HEK293 (cell line): ENCODE measurements around the gene TLE3.

ENCODE experiments used
- FEZF1 ChIP-seq: fragments of 450-650 bp; formaldehyde crosslinking; IDR thresholded peaks from 2 replicates; pipeline ENCODE4 v1.5.1; 2016; ENCODE audit warnings: missing biosample characterization, missing genetic modification characterization
- KLF1 ChIP-seq: fragments of 450-650 bp; formaldehyde crosslinking; IDR thresholded peaks from 2 replicates; pipeline ENCODE4 v1.5.1; 2016; ENCODE audit warnings: missing biosample characterization, missing genetic modification characterization
- KLF10 ChIP-seq: fragments of 450-650 bp; IDR thresholded peaks from 2 replicates; pipeline ENCODE4 v1.5.1; 2018; ENCODE audit warnings: missing biosample characterization, mild to moderate bottlenecking, missing genetic modification characterization
- KLF16 ChIP-seq: fragments of 450-650 bp; formaldehyde crosslinking; IDR thresholded peaks from 2 replicates; pipeline ENCODE4 v1.5.1; 2017; ENCODE audit warnings: missing biosample characterization, missing genetic modification characterization
- KLF17 ChIP-seq: fragments of 450-650 bp; formaldehyde crosslinking; IDR thresholded peaks from 2 replicates; pipeline ENCODE4 v1.5.1; 2016; ENCODE audit warnings: missing biosample characterization, missing genetic modification characterization
- PRDM2 ChIP-seq: fragments of 450-650 bp; formaldehyde crosslinking; IDR thresholded peaks from 2 replicates; pipeline ENCODE4 v1.5.1; 2016; ENCODE audit warnings: missing biosample characterization, missing genetic modification characterization, borderline replicate concordance
- PRDM6 ChIP-seq: fragments of 450-650 bp; formaldehyde crosslinking; IDR thresholded peaks from 2 replicates; pipeline ENCODE4 v1.5.1; 2017; ENCODE audit warnings: missing biosample characterization, missing genetic modification characterization
- SP2 ChIP-seq: fragments of 450-650 bp; formaldehyde crosslinking; IDR thresholded peaks from 2 replicates; pipeline ENCODE4 v1.5.1; 2016; ENCODE audit warnings: missing biosample characterization, missing genetic modification characterization
- SP7 ChIP-seq: fragments of 450-650 bp; formaldehyde crosslinking; IDR thresholded peaks from 2 replicates; pipeline ENCODE4 v1.5.1; 2016; ENCODE audit warnings: missing biosample characterization, missing genetic modification characterization
- WT1 ChIP-seq: fragments of 450-650 bp; formaldehyde crosslinking; IDR thresholded peaks from 2 replicates; pipeline ENCODE4 v1.5.1; 2016; ENCODE audit warnings: missing biosample characterization, missing genetic modification characterization
- ZFP69B ChIP-seq: fragments of 450-650 bp; formaldehyde crosslinking; IDR thresholded peaks from 2 replicates; pipeline ENCODE4 v1.5.1; 2016; ENCODE audit warnings: missing biosample characterization, missing genetic modification characterization
- ZNF121 ChIP-seq: fragments of 450-650 bp; formaldehyde crosslinking; IDR thresholded peaks from 2 replicates; pipeline ENCODE4 v1.5.1; 2016; ENCODE audit warnings: missing biosample characterization, missing genetic modification characterization
- ZNF132 ChIP-seq: fragments of 450-650 bp; formaldehyde crosslinking; IDR thresholded peaks from 2 replicates; pipeline ENCODE4 v1.5.1; 2017; ENCODE audit warnings: missing biosample characterization, missing genetic modification characterization, borderline replicate concordance
- ZNF174 ChIP-seq: fragments of 450-650 bp; formaldehyde crosslinking; IDR thresholded peaks from 2 replicates; pipeline ENCODE4 v1.5.0; 2017; ENCODE audit warnings: missing biosample characterization, mild to moderate bottlenecking, missing genetic modification characterization
- ZNF18 ChIP-seq: fragments of 450-650 bp; formaldehyde crosslinking; IDR thresholded peaks from 2 replicates; pipeline ENCODE4 v1.5.1; 2016; ENCODE audit warnings: missing biosample characterization, missing genetic modification characterization
- ZNF19 ChIP-seq: fragments of 450-650 bp; formaldehyde crosslinking; IDR thresholded peaks from 2 replicates; pipeline ENCODE4; 2016; ENCODE audit warnings: missing biosample characterization, missing genetic modification characterization, low read depth
- ZNF239 ChIP-seq: fragments of 450-650 bp; formaldehyde crosslinking; IDR thresholded peaks from 2 replicates; pipeline ENCODE4 v1.5.1; 2016; ENCODE audit warnings: missing biosample characterization, missing genetic modification characterization
- ZNF341 ChIP-seq: fragments of 450-650 bp; formaldehyde crosslinking; IDR thresholded peaks from 2 replicates; pipeline ENCODE4; 2016; ENCODE audit warnings: low read depth, missing biosample characterization, missing genetic modification characterization
- ZNF426 ChIP-seq: fragments of 450-650 bp; formaldehyde crosslinking; IDR thresholded peaks from 2 replicates; pipeline ENCODE4 v1.5.1; 2017; ENCODE audit warnings: missing biosample characterization, missing genetic modification characterization, mild to moderate bottlenecking, inconsistent platforms, moderate library complexity
- ZNF548 ChIP-seq: fragments of 450-650 bp; formaldehyde crosslinking; IDR thresholded peaks from 2 replicates; pipeline ENCODE4 v1.5.1; 2016; ENCODE audit warnings: missing biosample characterization, missing genetic modification characterization
- ZNF585B ChIP-seq: fragments of 450-650 bp; formaldehyde crosslinking; IDR thresholded peaks from 2 replicates; pipeline ENCODE4 v1.5.1; 2016; ENCODE audit warnings: missing biosample characterization, missing genetic modification characterization
- ZNF660 ChIP-seq: fragments of 450-650 bp; IDR thresholded peaks from 2 replicates; pipeline ENCODE4 v1.5.1; 2018; ENCODE audit warnings: missing biosample characterization, mild to moderate bottlenecking, missing genetic modification characterization
- ZNF76 ChIP-seq: fragments of 450-650 bp; formaldehyde crosslinking; IDR thresholded peaks from 2 replicates; pipeline ENCODE4; 2016; ENCODE audit warnings: low read depth, missing biosample characterization, missing genetic modification characterization, borderline replicate concordance
- TF ChIP-seq, protein P1 (sequence below): fragments of 450-650 bp; formaldehyde crosslinking; IDR thresholded peaks from 2 replicates; pipeline ENCODE4 v1.5.1; 2017; ENCODE audit warnings: missing biosample characterization, missing genetic modification characterization
- TF ChIP-seq, protein P2 (sequence below): fragments of 450-650 bp; formaldehyde crosslinking; IDR thresholded peaks from 2 replicates; pipeline ENCODE4 v1.5.1; 2017; ENCODE audit warnings: missing biosample characterization, missing genetic modification characterization

Gene TLE3

GRCh38 chr15:70013656-70014313 is 83.9 kb downstream of the TLE3 start (continued):
- no peak for TF ChIP-seq ZNF426 (tag by site-specific recombination)
- TF ChIP-seq, protein P1, sequence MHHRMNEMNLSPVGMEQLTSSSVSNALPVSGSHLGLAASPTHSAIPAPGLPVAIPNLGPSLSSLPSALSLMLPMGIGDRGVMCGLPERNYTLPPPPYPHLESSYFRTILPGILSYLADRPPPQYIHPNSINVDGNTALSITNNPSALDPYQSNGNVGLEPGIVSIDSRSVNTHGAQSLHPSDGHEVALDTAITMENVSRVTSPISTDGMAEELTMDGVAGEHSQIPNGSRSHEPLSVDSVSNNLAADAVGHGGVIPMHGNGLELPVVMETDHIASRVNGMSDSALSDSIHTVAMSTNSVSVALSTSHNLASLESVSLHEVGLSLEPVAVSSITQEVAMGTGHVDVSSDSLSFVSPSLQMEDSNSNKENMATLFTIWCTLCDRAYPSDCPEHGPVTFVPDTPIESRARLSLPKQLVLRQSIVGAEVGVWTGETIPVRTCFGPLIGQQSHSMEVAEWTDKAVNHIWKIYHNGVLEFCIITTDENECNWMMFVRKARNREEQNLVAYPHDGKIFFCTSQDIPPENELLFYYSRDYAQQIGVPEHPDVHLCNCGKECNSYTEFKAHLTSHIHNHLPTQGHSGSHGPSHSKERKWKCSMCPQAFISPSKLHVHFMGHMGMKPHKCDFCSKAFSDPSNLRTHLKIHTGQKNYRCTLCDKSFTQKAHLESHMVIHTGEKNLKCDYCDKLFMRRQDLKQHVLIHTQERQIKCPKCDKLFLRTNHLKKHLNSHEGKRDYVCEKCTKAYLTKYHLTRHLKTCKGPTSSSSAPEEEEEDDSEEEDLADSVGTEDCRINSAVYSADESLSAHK (tag by site-specific recombination), result peak; percentile 83
- no peak for TF ChIP-seq ZNF19 (tag by site-specific recombination)
- no peak for TF ChIP-seq ZNF174 (tag by site-specific recombination)
- no peak for TF ChIP-seq ZNF548 (tag by site-specific recombination)
- TF ChIP-seq ZFP69B (tag by site-specific recombination), result peak; percentile 84
- peak; percentile 85; the same call in 1 of the 2 replicates for TF ChIP-seq ZNF18 (tag by site-specific recombination)
- no peak for TF ChIP-seq PRDM2
- TF ChIP-seq ZNF239 (tag by site-specific recombination), result no peak
- no peak for TF ChIP-seq SP2 (tag by site-specific recombination)
- 0 out of 2 replicates have a peak, but pooled peaks have one; percentile 8 for TF ChIP-seq ZNF121 (tag by site-specific recombination)
- TF ChIP-seq, protein P2, sequence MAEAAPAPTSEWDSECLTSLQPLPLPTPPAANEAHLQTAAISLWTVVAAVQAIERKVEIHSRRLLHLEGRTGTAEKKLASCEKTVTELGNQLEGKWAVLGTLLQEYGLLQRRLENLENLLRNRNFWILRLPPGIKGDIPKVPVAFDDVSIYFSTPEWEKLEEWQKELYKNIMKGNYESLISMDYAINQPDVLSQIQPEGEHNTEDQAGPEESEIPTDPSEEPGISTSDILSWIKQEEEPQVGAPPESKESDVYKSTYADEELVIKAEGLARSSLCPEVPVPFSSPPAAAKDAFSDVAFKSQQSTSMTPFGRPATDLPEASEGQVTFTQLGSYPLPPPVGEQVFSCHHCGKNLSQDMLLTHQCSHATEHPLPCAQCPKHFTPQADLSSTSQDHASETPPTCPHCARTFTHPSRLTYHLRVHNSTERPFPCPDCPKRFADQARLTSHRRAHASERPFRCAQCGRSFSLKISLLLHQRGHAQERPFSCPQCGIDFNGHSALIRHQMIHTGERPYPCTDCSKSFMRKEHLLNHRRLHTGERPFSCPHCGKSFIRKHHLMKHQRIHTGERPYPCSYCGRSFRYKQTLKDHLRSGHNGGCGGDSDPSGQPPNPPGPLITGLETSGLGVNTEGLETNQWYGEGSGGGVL, result 0 out of 2 replicates have a peak, but pooled peaks have one; percentile 5
- peak; percentile 79 for TF ChIP-seq KLF16 (tag by site-specific recombination)
- TF ChIP-seq FEZF1 (tag by site-specific recombination), result peak; percentile 96
- peak; percentile 38; the same call in 1 of the 2 replicates for TF ChIP-seq ZNF341
- TF ChIP-seq KLF17 (tag by site-specific recombination), result peak; percentile 49; the same call in 1 of the 2 replicates
- no peak for TF ChIP-seq ZNF585B
- TF ChIP-seq WT1 (tag by site-specific recombination), result peak; percentile 92
- TF ChIP-seq ZNF76 (tag by site-specific recombination), result peak; percentile 58; the same call in 1 of the 2 replicates
- peak; percentile 100 for TF ChIP-seq SP7 (tag by site-specific recombination)
- TF ChIP-seq PRDM6, result peak; percentile 80
- TF ChIP-seq KLF10 (tag by site-specific recombination), result peak; percentile 64; the same call in 1 of the 2 replicates
- TF ChIP-seq KLF1 (tag by site-specific recombination), result peak; percentile 65; the same call in 1 of the 2 replicates
- no peak for TF ChIP-seq ZNF660 (tag by site-specific recombination)
- TF ChIP-seq ZNF132 (tag by site-specific recombination), result no peak
